NT2/D1 (cell line): ENCODE measurements around the gene AP5Z1.

ENCODE experiments used
- YY1 ChIP-seq: IDR thresholded peaks from 2 replicates; pipeline ENCODE4 v1.6.1; 2011; ENCODE audit not compliant: insufficient read length, insufficient read depth
- ZNF274 ChIP-seq: IDR thresholded peaks from 2 replicates; pipeline ENCODE4 v1.6.1; 2011; ENCODE audit warnings: mild to moderate bottlenecking, low read depth, low read length

- TF ChIP-seq ZNF274 (no peak), YY1 (no peak)
Measured at GRCh38 chr7:4824120-4824775, 48.8 kb downstream of the AP5Z1 start.
